MM.1S (cell line): ENCODE measurements around the gene S100Z.

Experiments used
- DNase-seq: peaks from one replicate; pipeline ENCODE4 v3.0.0-alpha.2; 2015
- H2AFZ ChIP-seq: fragments of 300-600 bp; sonication (generic); 2 replicates; pipeline ENCODE4 v1.6.0; 2016; ENCODE audit warnings: antibody characterized with exemption, low read length
- H3F3A ChIP-seq: fragments of 300-600 bp; sonication (generic); 2 replicates; pipeline ENCODE4 v1.6.1; 2016; ENCODE audit warnings: mild to moderate bottlenecking, antibody characterized with exemption, low read length, moderate library complexity, mixed read lengths; ENCODE audit not compliant: insufficient read depth
- H3K27ac ChIP-seq: fragments of 300-600 bp; sonication (generic); 2 replicates; pipeline ENCODE4 v1.5.1; 2016; ENCODE audit warnings: mild to moderate bottlenecking, low read length
- H3K27me3 ChIP-seq: fragments of 300-600 bp; sonication (generic); replicated peaks from 2 replicates; pipeline ENCODE4 v1.6.0; 2016; ENCODE audit warnings: low read length; ENCODE audit not compliant: insufficient read depth
- H3K36me3 ChIP-seq: fragments of 300-600 bp; sonication (generic); replicated peaks from 2 replicates; pipeline ENCODE4 v1.6.1; 2016; ENCODE audit warnings: mild to moderate bottlenecking, low read length, mixed read lengths; ENCODE audit not compliant: insufficient read depth
- H3K4me1 ChIP-seq: fragments of 300-600 bp; sonication (generic); 2 replicates; pipeline ENCODE4 v1.6.1; 2016; ENCODE audit warnings: low read length, mixed read lengths
- H3K4me2 ChIP-seq: fragments of 300-600 bp; sonication (generic); 2 replicates; pipeline ENCODE4 v1.6.0; 2016; ENCODE audit warnings: low read depth, low read length
- H3K4me3 ChIP-seq: fragments of 300-600 bp; sonication (generic); 2 replicates; pipeline ENCODE4 v1.5.1; 2016; ENCODE audit warnings: low read length, mixed read lengths
- H3K79me2 ChIP-seq: fragments of 300-600 bp; sonication (generic); 2 replicates; pipeline ENCODE4 v1.6.1; 2016; ENCODE audit warnings: mixed run types, low read length, mixed read lengths
- H3K9ac ChIP-seq: fragments of 300-600 bp; sonication (generic); 2 replicates; pipeline ENCODE4 v1.6.1; 2016; ENCODE audit warnings: low read length, mixed read lengths
- H3K9me2 ChIP-seq: fragments of 300-600 bp; sonication (generic); replicated peaks from 2 replicates; pipeline ENCODE4 v1.6.1; 2016; ENCODE audit warnings: mild to moderate bottlenecking, low read length, mixed read lengths; ENCODE audit not compliant: insufficient read depth
- H3K9me3 ChIP-seq: fragments of 300-600 bp; sonication (generic); replicated peaks from 2 replicates; pipeline ENCODE4 v1.6.1; 2016; ENCODE audit warnings: mild to moderate bottlenecking, low read length, mixed read lengths; ENCODE audit not compliant: insufficient read depth
- H4K20me1 ChIP-seq: fragments of 300-600 bp; sonication (generic); 2 replicates; pipeline ENCODE4 v1.6.1; 2016; ENCODE audit warnings: mild to moderate bottlenecking, low read length, moderate library complexity, mixed read lengths; ENCODE audit not compliant: insufficient read depth
- EZH2 ChIP-seq: fragments of 300-600 bp; sonication (generic); optimal IDR thresholded peaks from 2 replicates; pipeline ENCODE3; 2017; ENCODE audit warnings: low read depth, mild to moderate bottlenecking, antibody characterized with exemption, low read length, mixed read lengths
- EZH2phosphoT487 ChIP-seq: fragments of 300-600 bp; sonication (generic); IDR thresholded peaks from 2 replicates; pipeline ENCODE4 v1.6.1; 2018; ENCODE audit warnings: antibody characterized with exemption, low read length
- TF ChIP-seq, protein P1 (sequence below): fragments of 300-600 bp; sonication (generic); IDR thresholded peaks from 2 replicates; pipeline ENCODE4 v1.5.1; 2016; ENCODE audit warnings: antibody characterized with exemption, low read length, mixed read lengths

S100Z gene

DNA sequence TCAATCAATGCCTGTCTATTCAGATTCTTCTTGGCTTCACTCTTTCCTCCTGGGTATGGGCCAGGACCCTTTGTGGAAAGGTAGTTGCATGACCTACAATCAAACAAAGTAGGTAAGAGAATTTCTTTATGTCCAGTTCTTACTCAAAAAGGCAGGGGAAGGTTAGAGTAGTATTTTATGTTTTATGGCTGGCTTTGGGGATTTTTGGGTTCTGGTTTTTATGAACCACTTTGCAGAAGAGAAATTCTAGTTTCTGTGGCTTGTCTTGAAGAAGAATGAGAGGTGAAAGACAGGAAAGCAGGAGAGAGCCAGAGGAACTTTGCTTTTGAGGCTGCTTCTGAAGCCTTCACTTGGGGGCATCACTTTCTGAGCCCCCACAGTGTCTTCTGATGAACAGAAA is 88.4 kb downstream of the S100Z start:
- H2AFZ ChIP-seq, result no peak overlapping the region
- no peak overlapping the region for H3K9ac ChIP-seq
- no peak overlapping the region for H3K27ac ChIP-seq
- no peak overlapping the region for H3K4me2 ChIP-seq
- TF ChIP-seq EZH2phosphoT487 (no peak), EZH2 (no peak)
- TF ChIP-seq, protein P1, sequence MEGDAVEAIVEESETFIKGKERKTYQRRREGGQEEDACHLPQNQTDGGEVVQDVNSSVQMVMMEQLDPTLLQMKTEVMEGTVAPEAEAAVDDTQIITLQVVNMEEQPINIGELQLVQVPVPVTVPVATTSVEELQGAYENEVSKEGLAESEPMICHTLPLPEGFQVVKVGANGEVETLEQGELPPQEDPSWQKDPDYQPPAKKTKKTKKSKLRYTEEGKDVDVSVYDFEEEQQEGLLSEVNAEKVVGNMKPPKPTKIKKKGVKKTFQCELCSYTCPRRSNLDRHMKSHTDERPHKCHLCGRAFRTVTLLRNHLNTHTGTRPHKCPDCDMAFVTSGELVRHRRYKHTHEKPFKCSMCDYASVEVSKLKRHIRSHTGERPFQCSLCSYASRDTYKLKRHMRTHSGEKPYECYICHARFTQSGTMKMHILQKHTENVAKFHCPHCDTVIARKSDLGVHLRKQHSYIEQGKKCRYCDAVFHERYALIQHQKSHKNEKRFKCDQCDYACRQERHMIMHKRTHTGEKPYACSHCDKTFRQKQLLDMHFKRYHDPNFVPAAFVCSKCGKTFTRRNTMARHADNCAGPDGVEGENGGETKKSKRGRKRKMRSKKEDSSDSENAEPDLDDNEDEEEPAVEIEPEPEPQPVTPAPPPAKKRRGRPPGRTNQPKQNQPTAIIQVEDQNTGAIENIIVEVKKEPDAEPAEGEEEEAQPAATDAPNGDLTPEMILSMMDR, result no peak
- H3K27me3 ChIP-seq, result no peaks in the 10 kb centered on the region
- DNase-seq, result no peak
- H3K4me1 ChIP-seq, result no peaks in the 10 kb centered on the region
- no peaks in the 10 kb centered on the region for H3K9me2 ChIP-seq
- H3K4me3 ChIP-seq, result no peak overlapping the region
- no peaks in the 10 kb centered on the region for H3F3A ChIP-seq
- no peaks in the 10 kb centered on the region for H3K9me3 ChIP-seq
- no peaks in the 10 kb centered on the region for H4K20me1 ChIP-seq
- H3K79me2 ChIP-seq, result no peaks in the 10 kb centered on the region
- H3K36me3 ChIP-seq, result no peaks in the 10 kb centered on the region

DNA sequence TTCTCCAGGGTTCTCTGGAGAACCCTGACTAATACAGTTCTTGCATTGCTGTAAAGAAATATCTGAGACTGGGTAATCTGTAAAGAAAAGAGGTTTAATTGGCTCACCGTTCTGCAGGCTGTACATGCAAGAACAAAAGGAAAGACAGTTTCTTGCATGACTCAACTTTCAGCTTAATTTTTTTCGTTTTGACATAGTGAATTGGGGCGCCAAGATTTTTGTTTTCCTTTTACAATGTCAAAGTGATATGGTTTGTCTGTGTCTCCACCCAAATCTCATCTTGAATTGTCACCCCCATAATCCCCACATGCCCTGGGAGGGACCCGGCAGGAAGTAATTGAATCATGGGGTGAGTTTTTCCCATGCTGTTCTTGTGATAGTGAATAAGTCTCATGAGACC is 91.2 kb downstream of the S100Z start:
- H3K4me1 ChIP-seq, result no peaks in the 10 kb centered on the region
- H3K4me2 ChIP-seq, result no peak overlapping the region
- H3K9me2 ChIP-seq, result no peaks in the 10 kb centered on the region
- H3K79me2 ChIP-seq, result no peaks in the 10 kb centered on the region
- no peaks in the 10 kb centered on the region for H3K9me3 ChIP-seq
- H3K4me3 ChIP-seq, result no peak overlapping the region
- no peaks in the 10 kb centered on the region for H3F3A ChIP-seq
- H2AFZ ChIP-seq, result no peak overlapping the region
- no peaks in the 10 kb centered on the region for H3K27me3 ChIP-seq
- no peak for DNase-seq
- no peaks in the 10 kb centered on the region for H4K20me1 ChIP-seq
- TF ChIP-seq, protein P1, result no peak
- TF ChIP-seq EZH2phosphoT487, result no peak
- TF ChIP-seq EZH2, result no peak
- no peak overlapping the region for H3K27ac ChIP-seq
- no peaks in the 10 kb centered on the region for H3K36me3 ChIP-seq
- no peak overlapping the region for H3K9ac ChIP-seq

DNA sequence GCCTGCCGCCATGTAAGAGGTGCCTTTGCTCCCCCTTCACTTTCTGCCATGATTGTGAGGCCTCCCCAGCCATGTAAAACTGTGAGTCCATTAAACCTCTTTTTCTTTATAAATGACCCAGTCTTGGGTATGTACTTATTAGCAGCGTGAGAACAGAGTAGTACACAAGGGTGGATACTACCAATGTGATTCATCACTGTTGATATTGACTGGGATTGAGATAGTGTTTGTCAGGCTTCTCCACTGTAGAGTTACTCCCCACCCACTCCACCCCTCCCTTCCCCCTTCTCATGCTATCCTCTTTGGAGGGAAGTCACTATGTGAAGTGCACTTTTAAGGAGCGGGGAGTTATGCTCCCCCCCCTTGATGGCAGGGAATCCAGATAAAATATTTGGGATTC is 91.6 kb downstream of the S100Z start:
- TF ChIP-seq, protein P1, result no peak
- TF ChIP-seq EZH2phosphoT487 (no peak), EZH2 (no peak)
- no peak overlapping the region for H3K27ac ChIP-seq
- no peaks in the 10 kb centered on the region for H4K20me1 ChIP-seq

More for the DNA sequence above, 91.6 kb downstream of the S100Z start:
- Histone ChIP-seq H3K4me2 (no peak overlapping the region), H2AFZ (no peak overlapping the region), H3F3A (no peaks in the 10 kb centered on the region), H3K9ac (no peak overlapping the region), H3K9me3 (no peaks in the 10 kb centered on the region), H3K4me1 (no peaks in the 10 kb centered on the region), H3K9me2 (no peaks in the 10 kb centered on the region), H3K36me3 (no peaks in the 10 kb centered on the region), H3K27me3 (no peaks in the 10 kb centered on the region), H3K79me2 (no peaks in the 10 kb centered on the region), H3K4me3 (no peak overlapping the region)
- no peak for DNase-seq
